GM13976 (cell line): Measurements from ENCODE around the gene MAN2A2.
"Not testable (repeated sequence)": the region's sequence is repeated elsewhere in the genome, so short reads cannot be mapped to it uniquely, and the experiment has no call there.

ENCODE experiments used
- DNase-seq: peaks from one replicate; pipeline ENCODE4 v3.0.0; 2012; ENCODE audit warnings: low spot score
- in situ Hi-C: fragments of 300-500 bp; cut with MboI; formaldehyde crosslinking; loops from one replicate; pipeline ENCODE4 v1.12.0; 2022; ENCODE audit warnings: low sequenced_read_pairs, mixed read lengths, inconsistent platforms; ENCODE audit not compliant: unreplicated experiment
- TF ChIP-seq, protein P1 (sequence below): IDR thresholded peaks from 2 replicates; pipeline ENCODE4 v1.5.1; 2012; ENCODE audit warnings: borderline replicate concordance, mild to moderate bottlenecking; ENCODE audit not compliant: insufficient read depth; ENCODE audit errors: extremely low read depth, missing control alignments, control extremely low read depth

Gene MAN2A2

DNA sequence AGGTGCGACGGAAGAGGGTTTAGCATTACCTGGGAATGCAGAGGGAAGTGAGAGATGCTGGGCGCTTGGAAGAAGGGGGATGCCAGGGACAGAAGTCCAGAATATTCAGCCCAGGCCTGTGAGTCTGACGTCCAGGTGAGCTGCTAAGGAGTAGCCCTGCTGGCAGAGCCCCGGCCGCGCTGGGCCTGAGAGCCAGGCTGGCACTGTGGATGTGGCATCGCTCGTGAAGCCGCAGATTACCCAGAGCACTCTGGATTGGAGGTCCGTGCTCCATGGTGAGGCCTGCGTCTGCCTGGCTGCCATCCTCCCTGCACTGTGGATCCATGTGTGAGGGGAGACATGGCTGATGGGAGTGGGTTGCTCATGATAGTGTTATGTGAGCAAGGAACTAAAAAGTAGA, 14.5 kb downstream of the MAN2A2 start:
- in situ Hi-C loops, result no loop called here
- TF ChIP-seq, protein P1, sequence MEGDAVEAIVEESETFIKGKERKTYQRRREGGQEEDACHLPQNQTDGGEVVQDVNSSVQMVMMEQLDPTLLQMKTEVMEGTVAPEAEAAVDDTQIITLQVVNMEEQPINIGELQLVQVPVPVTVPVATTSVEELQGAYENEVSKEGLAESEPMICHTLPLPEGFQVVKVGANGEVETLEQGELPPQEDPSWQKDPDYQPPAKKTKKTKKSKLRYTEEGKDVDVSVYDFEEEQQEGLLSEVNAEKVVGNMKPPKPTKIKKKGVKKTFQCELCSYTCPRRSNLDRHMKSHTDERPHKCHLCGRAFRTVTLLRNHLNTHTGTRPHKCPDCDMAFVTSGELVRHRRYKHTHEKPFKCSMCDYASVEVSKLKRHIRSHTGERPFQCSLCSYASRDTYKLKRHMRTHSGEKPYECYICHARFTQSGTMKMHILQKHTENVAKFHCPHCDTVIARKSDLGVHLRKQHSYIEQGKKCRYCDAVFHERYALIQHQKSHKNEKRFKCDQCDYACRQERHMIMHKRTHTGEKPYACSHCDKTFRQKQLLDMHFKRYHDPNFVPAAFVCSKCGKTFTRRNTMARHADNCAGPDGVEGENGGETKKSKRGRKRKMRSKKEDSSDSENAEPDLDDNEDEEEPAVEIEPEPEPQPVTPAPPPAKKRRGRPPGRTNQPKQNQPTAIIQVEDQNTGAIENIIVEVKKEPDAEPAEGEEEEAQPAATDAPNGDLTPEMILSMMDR, result no peak
- no peak for DNase-seq

DNA sequence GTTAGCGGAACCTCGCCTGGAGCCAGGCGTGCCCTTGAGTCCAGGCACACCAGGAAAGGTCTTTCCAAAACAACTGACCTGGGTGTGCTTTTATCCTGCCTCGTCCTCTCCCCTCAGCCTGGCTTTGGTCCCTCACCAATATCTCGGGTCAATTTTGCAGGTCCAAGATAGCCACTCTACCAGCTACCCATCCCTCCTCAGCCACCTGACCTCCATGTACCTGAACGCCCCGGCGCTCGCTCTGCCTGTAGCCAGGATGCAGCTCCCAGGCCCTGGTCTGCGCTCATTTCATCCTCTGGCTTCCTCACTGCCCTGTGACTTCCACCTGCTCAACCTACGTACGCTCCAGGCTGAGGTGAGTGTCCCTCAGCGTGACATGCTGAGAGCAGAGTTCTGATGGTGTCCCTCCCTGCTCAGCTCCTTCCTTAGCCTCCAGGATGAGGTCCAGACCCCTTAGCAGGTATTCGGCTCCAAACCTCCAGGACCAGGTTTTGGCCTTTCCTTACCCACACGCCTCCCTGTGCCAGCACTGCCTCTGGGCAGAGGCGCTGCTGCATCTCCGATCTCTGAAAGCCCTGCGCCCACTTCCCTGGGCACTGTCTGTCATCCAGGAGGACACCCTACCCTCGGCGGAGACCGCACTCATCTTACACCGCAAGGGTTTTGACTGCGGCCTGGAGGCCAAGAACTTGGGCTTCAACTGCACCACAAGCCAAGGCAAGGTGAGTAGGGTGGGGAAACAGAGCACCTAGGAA, 15.1 kb downstream of the MAN2A2 start:
- in situ Hi-C loops, result no loop called here
- TF ChIP-seq, protein P1, result no peak
- DNase-seq, result no peak

DNA sequence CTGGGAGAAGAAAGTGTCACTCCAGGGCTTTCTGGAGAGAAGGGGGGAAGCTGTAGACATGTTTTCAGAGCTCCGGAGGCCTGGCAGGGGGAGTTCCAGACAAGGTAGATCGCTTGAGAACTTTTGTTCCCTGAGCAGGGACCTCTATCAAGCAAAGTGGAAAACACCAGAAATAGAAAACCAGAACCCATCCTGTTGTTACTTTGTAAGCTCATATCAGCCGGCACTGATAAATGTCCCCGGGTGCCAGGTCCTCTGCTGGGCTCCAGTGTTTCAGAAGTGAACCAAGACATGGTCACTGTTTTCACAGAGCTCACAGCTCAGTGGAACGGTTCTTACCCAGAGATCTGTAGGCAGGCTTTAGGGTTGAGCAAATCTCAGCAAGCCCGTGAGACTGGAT, 15.7 kb downstream of the MAN2A2 start:
- TF ChIP-seq, protein P1, result no peak
- in situ Hi-C loops, result no loop called here
- DNase-seq, result no peak

DNA sequence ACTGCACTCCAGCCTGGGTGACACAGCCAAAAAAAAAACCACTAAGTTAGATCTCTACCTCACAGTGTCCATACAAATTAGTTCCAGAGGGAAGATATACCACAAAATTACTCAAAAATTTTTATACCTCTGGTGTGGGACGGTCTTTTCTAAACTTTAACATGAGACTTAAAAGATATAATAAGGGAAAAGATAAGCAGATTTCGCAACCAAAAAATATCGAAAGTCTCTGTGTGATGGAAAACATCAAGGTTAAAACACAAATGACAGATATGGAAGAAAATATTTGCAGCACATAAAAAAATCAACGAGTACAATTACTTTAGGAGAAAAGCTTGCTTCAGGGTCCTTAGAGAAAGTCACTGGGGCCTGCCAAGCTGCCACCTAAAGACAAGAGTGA, 18.8 kb downstream of the MAN2A2 start:
- DNase-seq, result no peak
- TF ChIP-seq, protein P1, result no peak
- in situ Hi-C loops, result no loop called here

DNA sequence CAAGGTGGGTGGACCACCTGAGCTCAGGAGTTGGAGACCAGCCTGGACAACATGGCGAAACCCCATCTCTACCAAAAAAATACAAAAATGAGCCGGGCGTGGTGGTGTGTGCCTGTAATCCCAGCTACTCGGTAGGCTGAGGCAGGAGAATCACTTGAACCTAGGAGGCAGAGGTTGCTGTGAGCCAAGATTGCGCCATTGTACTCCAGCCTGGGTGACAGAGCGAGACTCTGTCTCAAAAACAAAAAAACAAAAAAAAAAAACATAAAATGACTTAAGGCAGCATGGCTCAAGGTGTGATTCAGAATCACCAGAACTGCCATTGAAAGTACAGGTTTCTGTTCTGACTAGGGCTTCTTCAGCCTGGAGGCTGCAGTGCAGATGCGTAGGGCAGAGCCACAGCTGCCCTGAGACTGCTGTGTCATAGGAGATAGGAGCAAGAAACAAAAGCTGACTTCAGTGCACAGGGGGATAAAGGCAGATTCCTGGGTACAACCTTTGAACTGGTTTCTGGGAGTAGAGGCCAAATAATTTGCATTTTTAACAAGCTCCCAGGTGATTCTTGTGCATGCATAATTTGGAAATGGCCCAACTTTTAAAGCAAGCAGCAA, 19.7 kb downstream of the MAN2A2 start:
- peak; percentile 72 for DNase-seq
- in situ Hi-C loops, result not testable (repeated sequence)

DNA sequence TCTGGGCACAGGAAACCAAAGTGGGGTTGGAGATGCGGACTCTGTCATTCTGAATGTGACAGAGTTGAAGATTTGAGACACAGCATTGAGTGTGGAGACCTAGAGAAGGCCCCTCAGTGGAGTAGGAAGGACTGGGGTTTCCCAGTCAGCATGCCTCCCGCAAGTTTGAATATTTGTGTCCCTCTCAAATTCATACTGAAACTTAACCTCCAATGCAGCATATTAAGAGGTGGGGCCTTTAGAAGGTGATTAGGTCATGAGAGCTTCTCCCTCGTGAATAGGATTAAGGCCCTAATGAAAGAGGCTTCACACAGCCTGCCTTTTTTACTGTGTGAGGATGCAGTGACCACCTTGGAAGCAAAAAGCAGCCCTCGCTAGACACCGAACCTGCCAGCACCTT, 21.3 kb downstream of the MAN2A2 start:
- in situ Hi-C loops, result no loop called here
- peak; percentile 82 for DNase-seq
- TF ChIP-seq, protein P1, result no peak

DNA sequence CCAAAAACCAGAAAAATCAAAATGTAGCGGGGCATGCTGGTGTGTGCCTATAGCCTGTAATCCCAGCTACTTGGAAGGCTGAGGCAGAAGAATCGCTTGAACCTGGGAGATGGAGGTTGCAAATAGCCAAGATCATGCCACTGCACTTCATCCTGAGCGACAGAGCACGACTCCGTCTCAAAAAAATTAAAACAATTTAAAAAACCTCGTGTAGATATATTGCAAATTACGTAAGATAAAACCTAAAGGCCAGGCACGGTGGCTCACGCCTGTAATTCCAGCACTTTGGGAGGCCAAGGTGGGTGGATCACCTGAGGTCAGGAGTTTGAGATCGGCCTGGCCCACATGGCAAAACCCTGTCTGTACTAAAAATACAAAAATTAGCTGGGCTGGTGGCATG, 23.7 kb downstream of the MAN2A2 start:
- in situ Hi-C loops, DNase-seq: not testable (repeated sequence)

DNA sequence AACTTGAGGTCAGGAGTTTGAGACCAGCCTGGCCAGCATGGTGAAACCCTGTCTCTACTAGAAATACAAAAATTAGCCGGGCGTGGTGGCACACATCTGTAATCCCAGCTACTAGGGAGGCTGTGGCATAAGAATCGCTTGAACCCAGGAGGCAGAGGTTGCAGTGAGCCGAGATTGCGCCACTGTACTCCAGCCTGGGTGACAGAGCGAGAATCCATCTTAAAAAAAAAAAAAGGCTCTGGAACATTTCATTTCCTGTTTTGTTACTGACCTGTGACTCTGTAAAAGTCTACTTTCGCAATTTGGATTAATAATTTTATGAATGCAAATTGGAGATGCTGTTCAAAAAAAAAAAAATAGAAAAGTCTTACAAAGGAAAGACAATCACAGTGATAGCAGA, 25.0 kb downstream of the MAN2A2 start:
- in situ Hi-C loops, DNase-seq: not testable (repeated sequence)
